NCI-H2171 (cell line): Measurements from ENCODE around the gene MOG.
"Not testable (repeated sequence)": the region's sequence is repeated elsewhere in the genome, so short reads cannot be mapped to it uniquely, and the experiment has no call there.

Source experiments
- DNase-seq: peaks from one replicate; lab custom pipeline; 2025; lab: John Stamatoyannopoulos, UW

Gene MOG

GRCh38 chr6:29641430-29642148 lies 15.3 kb upstream of the MOG start:
- DNase-seq = no peak

GRCh38 chr6:29647927-29648642 lies 8.8 kb upstream of the MOG start:
- peak; percentile 20 for DNase-seq

- DNase-seq = peak; percentile 94
These were observed 6.9 kb upstream of the MOG start for GRCh38 chr6:29649701-29650673.

- no peak for DNase-seq
These were observed 5.3 kb upstream of the MOG start for GRCh38 chr6:29651413-29652197.

- DNase-seq = no peak
These were observed 4.7 kb upstream of the MOG start for GRCh38 chr6:29652198-29652584.

- peak; percentile 54 for DNase-seq
These were observed 3.3 kb upstream of the MOG start for GRCh38 chr6:29653452-29654038.

- DNase-seq = no peak
These were observed 1.2 kb upstream of the MOG start for GRCh38 chr6:29655658-29656057.

- no peak for DNase-seq
These were observed 735 bp upstream of the MOG start for GRCh38 chr6:29656157-29656556.

GRCh38 chr6:29661071-29661470 lies 4.2 kb downstream of the MOG start:
- DNase-seq = no peak

GRCh38 chr6:29661502-29662141 lies 4.7 kb downstream of the MOG start:
- DNase-seq = not testable (repeated sequence)

GRCh38 chr6:29663300-29664042 lies 6.6 kb downstream of the MOG start:
- no peak for DNase-seq

- no peak for DNase-seq
These were observed 9.3 kb downstream of the MOG start for GRCh38 chr6:29665942-29666825.

- DNase-seq = no peak
These were observed 9.9 kb downstream of the MOG start for GRCh38 chr6:29666826-29667130.

GRCh38 chr6:29667158-29667557 lies 10.3 kb downstream of the MOG start:
- DNase-seq = no peak

- no peak for DNase-seq
These were observed 14.1 kb downstream of the MOG start for GRCh38 chr6:29671026-29671425.

GRCh38 chr6:29672116-29672515 lies 15.2 kb downstream of the MOG start:
- not testable (repeated sequence) for DNase-seq

- DNase-seq = no peak
These were observed 16.3 kb downstream of the MOG start for GRCh38 chr6:29673161-29673560.

- no peak for DNase-seq
These were observed 17.1 kb downstream of the MOG start for GRCh38 chr6:29674008-29674407.

- no peak for DNase-seq
These were observed 18.7 kb downstream of the MOG start for GRCh38 chr6:29675561-29675960.
